ENCODE data around the gene PRKAG1. TPM values are rescaled to one million over a fixed set of nuclear protein-coding genes. Genes with fewer than 3 reads are reported as not detected.

PRKAG1 gene
- total and polyA plus RNA-seq, 10 of the 15 experiments (the other 5 are each of a cell fraction or from before 2014, with no cell fraction given), result 44.5 to 91.6 (median 60.9) TPM

- no peak for TF ChIP-seq MLLT1 (IDR thresholded peaks at IDR 0.05)
These were observed 30.4 kb upstream of the PRKAG1 start (continued) for GRCh38 chr12:49048953-49049352.

GRCh38 chr12:49046129-49046895 lies 27.7 kb upstream of the PRKAG1 start:
- ChIA-PET RAD21 (ENCODE audit: unreplicated experiment) (interaction anchor here (0.5 kb wide), 1 partner anchor 189 kb away, joined by 3 read pairs; no protein-coding TSS in a partner anchor), POLR2A (interaction anchor here (0.7 to 1.1 kb wide), 4 partner anchors 11 to 396 kb away, joined by 3 to 9 read pairs (median 6); no protein-coding TSS in a partner anchor), CTCF (interaction anchor here (0.6 to 4.4 kb wide), 5 partner anchors 12 to 217 kb away, joined by 3 to 44 read pairs (median 4); partner anchors contain the start of gene DDN), SMC1A (ENCODE audit: uncharacterized antibody, unreplicated experiment) (no interaction called here)
- ATAC-seq (no peak), FAIRE-seq (no peak), DNase-seq (ENCODE audit: low read depth, low spot score) (no peak)
- Histone ChIP-seq H3K4me3 (no peak overlapping the region), H4K20me1 (ENCODE audit: control insufficient read depth, insufficient read depth) (no peaks in the 10 kb centered on the region), H2AFZ (ENCODE audit: control insufficient read depth, low read depth, low read length) (no peak overlapping the region), H3K9me3 (replicated peaks; ENCODE audit: control insufficient read depth, insufficient read depth, low read length) (no peaks in the 10 kb centered on the region), H3K36me3 (ENCODE audit: control insufficient read depth in 2 of 2, insufficient read depth in 2 of 2, low read length in 1 of 2) (peaks cover 40 to 75% of the 10 kb centered on the region in 2 experiments), H3K4me2 (ENCODE audit: control insufficient read depth, insufficient read depth) (no peak overlapping the region), H3K9ac (ENCODE audit: control insufficient read depth, insufficient read depth, low read length) (no peak overlapping the region), H3K27ac (ENCODE audit: control insufficient read depth, insufficient read depth) (no peak overlapping the region), H3K79me2 (ENCODE audit: control insufficient read depth, insufficient read depth, low read length) (no peaks in the 10 kb centered on the region), H3K27me3 (replicated peaks in 1 of 2; ENCODE audit: control insufficient read depth in 2 of 2, insufficient read depth in 2 of 2, low read length in 1 of 2) (no peaks in the 10 kb centered on the region), H3K4me1 (ENCODE audit: control insufficient read depth, insufficient read depth, low read length) (no peaks in the 10 kb centered on the region)
- in situ Hi-C loops (cut with MboI), result no loop called here
- intact Hi-C loops (cut with micrococcal nuclease; ENCODE audit: unreplicated experiment), result no loop called here
- whole genome bisulfite sequencing (ENCODE audit: insufficient coverage, insufficient replicate concordance, low lambda C conversion rate, missing lambda C conversion rate), result 90% methylated on average over 12 of the region's 12 CpGs
- BruUV-seq (replicated peaks), result no TSS peak
- TF ChIP-seq IKZF1 (conservative IDR thresholded peaks at IDR 0.05) (no peak), TAF1 (IDR thresholded peaks at IDR 0.05; ENCODE audit: borderline replicate concordance, low read depth, low read length) (no peak), IKZF2 (IDR thresholded peaks at IDR 0.05) (no peak), YBX1 (IDR thresholded peaks at IDR 0.05) (no peak), TCF7 (IDR thresholded peaks at IDR 0.05; ENCODE audit: borderline replicate concordance) (no peak), RUNX3 (IDR thresholded peaks at IDR 0.05; ENCODE audit: low read length) (no peak), GATAD2B (conservative IDR thresholded peaks at IDR 0.05; ENCODE audit: low read depth) (no peak), ZBTB11 (CRISPR knock-in tag; IDR thresholded peaks at IDR 0.05) (no peak), BCL11A (IDR thresholded peaks at IDR 0.05; ENCODE audit: low read depth, low read length) (no peak), RAD51 (IDR thresholded peaks at IDR 0.05) (no peak), ZBED1 (IDR thresholded peaks at IDR 0.05; ENCODE audit: borderline replicate concordance) (no peak), IRF3 (IDR thresholded peaks at IDR 0.05) (no peak), NFIC (IDR thresholded peaks at IDR 0.05; ENCODE audit: low read depth, low read length) (no peak), E2F4 (IDR thresholded peaks at IDR 0.05; ENCODE audit: low read depth, low read length) (no peak), WRNIP1 (IDR thresholded peaks at IDR 0.05; ENCODE audit: borderline replicate concordance, low read depth, low read length) (no peak)

Data from GM12878 (cell line).